ENCODE results near the gene TGFBRAP1. TPM values are rescaled to one million over a fixed set of nuclear protein-coding genes. Genes with fewer than 3 reads are reported as not detected.
"Not testable (repeated sequence)": the region's sequence is repeated elsewhere in the genome, so short reads cannot be mapped to it uniquely, and the experiment has no call there.

TGFBRAP1 gene
- polyA plus RNA-seq, 4 donors, result 14.7 to 17.3 (median 16.0) TPM

DNA sequence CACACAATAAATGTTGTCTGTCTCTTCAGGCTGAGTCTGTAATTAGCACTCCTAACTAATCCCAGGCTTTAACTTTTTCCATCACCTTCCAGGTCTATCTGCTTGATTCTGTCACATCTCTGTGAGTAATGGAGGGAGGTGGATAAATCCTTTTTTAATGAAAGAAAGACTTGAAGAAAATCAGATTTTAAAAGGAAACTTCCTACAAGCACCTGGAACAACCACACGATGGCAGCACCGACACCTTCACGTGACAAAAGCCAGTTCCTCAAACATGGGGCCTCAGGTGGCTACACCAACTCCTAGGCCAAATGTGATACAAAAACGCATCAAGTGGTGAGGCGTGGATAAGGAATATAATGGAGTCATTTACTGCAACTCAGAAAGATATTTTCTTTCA is 41.8 kb downstream of the TGFBRAP1 start:
- no peak for DNase-seq (ENCODE audit: low read depth in 4 of 4, low spot score in 2 of 4)

DNA sequence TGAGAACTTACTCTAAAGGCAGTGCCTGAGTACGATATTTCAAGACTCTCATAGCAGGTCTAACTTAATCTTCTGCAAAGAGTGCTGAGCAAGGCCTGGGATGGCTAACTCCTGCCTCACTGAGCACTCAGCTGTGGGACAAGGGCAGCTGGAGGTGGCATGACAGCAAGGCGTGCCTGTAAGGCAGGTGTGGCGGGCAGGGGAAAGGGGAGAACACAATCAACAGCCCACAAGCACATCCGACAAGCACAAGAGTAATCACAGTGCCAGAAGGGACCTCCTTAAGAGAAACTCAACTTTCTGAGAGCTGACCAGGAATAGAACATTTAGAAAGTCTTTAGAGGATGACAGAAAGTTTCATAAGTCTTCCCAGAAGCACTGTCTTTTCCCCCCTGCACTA is 46.0 kb downstream of the TGFBRAP1 start:
- no peak for DNase-seq (ENCODE audit: low read depth in 4 of 4, low spot score in 2 of 4)

DNA sequence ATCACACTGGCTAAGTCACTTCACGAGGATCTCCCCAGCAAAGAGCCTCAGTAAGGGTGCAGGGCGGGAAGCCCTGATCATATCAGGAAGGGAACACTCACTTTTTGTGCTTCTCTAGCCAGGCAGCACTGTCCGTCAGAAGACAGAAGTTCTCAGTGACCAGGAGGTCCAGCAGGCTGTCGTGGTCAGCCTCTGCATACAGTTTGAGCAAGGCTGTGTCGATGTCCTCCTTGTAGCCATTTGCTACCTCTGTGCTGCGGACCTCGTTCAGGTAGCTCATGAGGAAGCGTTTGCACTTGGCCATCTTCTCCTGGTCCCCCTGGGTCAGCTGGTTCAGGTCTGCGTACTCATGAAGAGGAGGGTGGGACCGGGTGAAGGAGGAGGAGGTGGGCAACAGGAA is 49.3 kb downstream of the TGFBRAP1 start:
- no peak for DNase-seq (ENCODE audit: low read depth in 4 of 4, low spot score in 2 of 4)

DNA sequence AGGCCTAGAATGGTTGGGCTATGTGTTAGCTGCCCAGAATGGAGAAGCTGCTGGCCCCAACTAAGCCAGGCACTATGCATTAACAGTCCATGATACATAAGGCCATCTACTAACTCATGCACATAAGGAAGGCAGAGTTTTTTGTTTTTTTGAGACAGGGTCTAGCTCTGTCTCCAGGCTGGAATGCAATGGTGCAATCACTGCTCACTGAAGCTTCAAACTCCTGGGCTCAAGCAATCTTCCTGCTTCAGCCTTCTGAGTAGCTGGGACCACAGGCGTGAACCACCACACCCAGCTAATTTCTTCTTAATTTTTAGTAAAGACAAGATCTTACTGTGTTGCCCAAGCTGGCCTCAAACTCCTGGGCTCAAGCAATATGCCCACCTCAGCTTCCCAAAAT is 50.4 kb downstream of the TGFBRAP1 start:
- no peak for DNase-seq (ENCODE audit: low read depth in 4 of 4, low spot score in 2 of 4)

DNA sequence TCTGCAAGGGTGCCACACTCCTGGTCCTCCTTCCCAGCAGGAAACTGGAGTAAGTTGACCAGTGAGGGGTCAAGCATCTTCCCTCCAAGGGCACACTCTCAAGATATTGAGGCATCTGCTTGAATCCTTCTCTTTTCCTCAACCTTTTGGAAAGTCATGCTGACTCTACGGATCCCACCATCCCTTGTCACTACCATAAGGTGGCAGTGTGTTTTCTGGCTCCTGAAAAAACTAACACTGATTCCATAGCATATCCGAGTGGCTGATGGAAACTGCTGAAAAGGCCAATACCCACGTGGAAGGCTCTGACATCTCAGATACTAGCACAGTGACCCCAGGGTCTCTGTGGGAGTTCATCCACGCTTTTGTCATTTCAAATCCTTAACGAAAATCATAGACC is 50.9 kb downstream of the TGFBRAP1 start:
- DNase-seq (ENCODE audit: low read depth in 4 of 4, low spot score in 2 of 4), result no peak

DNA sequence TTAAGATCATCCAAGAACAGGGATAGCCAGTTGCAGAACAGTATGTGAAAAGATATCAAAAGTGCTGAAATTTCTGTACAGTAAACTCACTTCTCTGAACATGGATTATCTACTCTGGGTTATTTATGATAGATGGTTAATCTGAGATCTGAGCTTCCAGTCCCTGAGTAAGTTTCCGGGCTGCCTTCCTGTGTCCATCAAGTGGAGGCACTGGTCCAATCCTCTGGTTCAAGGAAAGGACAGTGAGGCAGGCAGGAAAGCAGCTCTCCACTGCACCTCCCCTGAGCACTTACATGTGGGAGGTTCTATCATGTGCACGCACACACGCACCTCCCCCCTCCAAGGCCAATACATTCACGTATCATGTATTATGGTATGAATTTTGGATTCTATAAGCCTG is 55.5 kb downstream of the TGFBRAP1 start:
- no peak for DNase-seq (ENCODE audit: low read depth in 4 of 4, low spot score in 2 of 4)

DNA sequence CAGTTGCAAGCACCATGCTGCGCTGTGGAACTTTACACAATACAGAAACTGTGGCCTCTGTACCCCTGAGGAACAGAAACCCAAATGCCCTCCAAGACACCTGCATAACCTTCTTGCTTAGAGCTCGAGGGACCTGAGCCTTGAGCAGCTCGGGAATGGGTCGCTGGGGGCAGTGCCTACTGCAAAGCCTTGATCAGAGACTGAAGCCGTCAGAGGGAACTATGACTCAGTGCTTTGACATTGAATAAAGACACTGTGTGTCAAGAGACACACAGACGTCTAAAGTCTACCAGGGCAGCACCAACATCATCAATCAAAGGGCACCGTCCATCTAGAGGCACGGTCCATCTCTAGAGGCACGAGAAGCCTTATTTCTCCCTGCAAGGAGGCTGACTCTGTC is 57.4 kb downstream of the TGFBRAP1 start:
- no peak for DNase-seq (ENCODE audit: low read depth in 4 of 4, low spot score in 2 of 4)

DNA sequence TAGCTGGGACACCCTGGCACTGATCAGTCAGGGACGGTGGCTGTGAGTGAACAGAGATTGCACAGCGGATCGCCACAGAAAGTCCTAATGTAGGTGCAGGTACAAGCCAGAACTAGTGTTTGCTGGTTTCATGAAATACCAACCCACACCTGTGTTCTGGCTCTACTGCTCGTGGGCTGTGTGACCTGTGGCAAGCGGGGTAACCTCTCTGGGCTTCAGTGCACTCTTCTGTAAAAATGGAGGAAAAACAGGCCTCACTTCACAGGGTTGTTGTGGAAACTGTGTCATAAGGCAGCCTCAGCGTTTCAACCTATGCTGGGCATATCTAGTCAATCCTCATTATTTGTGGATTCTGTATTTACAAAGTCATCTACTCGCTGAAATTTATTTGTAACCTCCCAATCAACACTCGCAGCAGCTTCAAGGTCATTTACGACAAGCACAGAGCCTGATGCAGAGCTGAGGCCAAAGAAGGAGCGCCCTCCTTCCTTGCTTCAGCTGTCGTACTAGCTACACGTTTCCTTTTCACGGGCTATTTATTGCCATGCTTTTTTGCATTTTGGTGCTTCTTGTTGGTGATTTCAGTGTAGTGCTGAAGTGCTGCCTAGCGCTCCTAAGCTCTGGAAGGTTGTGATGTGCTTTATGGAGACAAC is 58.0 kb downstream of the TGFBRAP1 start:
- DNase-seq (ENCODE audit: low read depth in 4 of 4, low spot score in 2 of 4), result no peak

DNA sequence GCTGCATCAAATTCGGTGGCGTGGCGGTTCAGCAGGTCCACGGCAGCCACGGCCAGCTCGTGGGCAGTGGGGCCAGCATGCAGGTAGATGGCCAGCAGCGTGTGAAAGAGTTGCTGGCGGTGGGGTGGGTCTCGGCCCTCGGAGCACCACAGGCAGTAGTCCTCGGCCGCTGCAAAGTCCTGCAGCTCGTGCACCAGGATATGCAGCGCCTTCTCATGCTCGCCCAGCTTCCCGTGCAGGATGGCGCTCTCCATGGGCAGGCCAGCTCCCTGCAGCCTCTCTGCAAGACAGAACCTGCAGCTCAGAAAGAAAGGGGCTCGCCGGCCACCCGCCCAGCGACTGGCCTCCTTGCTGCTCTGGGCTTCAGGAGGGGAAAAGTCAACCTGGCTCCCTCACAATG is 60.1 kb downstream of the TGFBRAP1 start:
- no peak for DNase-seq (ENCODE audit: low read depth in 4 of 4, low spot score in 2 of 4)

DNA sequence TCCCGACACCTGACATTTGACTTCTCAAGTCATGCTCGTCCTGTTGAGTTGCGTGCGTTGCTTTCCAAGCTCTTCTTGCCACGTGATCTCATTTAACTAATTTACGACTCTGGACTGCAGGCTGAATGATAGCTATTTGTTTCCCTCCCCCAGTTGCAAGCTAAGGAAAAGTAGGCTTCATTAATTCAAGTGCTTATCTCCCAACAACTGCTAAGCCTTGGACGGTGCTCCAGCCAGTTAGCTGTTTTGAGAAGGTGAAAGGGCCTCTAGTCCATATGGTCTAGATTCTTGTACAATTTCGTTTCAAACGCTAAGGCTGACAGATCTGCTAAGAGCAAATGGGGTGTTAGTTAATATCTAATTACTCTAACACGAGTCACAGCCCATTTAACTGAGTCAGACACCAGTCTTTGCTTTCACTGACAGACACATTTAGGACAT is 66.9 kb downstream of the TGFBRAP1 start:
- peak; percentile 16 to 56 (median 43) for DNase-seq (ENCODE audit: low read depth in 4 of 4, low spot score in 2 of 4)

DNA sequence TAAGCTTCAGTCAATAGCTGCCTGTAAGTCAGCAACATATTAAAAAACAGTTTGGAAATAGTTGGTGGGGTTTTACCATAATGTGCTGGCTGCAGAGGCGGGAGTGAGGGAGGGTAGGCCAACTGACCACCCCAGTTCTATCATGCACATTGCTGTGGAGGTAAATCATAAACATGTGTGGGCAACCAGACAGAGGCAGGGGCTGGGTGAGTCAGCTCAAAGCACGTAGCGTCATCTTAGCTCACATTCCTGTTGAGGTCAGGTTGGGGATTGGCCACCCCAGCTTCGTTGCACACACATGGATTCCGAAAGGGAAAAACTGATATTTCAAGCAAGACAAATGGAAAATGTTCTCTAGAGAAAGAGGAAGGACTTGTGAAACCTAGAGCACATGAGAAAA is 68.5 kb downstream of the TGFBRAP1 start:
- DNase-seq (ENCODE audit: low read depth in 4 of 4, low spot score in 2 of 4), result no peak

DNA sequence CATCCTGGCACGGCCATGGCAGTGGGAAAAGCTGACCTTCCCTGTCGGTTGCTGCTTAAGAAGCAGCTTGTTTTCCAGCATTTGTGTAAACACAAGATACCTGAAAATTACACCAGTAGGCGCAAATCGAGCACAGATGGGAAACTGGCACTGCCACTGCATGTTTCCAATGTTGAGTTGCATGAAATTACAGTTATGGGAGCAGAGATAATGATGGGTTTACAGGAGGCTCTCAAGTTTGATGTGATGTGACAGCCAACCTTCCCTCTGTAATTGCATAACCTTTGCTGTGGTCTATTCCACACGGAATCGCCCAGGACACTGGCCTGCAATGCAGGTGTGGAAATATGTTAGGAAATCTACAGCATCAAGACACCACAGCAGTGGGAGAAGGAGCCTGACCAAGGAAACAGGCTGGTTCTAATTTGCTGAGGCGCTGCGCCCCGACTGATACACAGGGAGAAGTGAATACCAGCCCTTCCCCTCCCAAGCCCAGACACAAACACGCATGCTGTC is 70.6 kb downstream of the TGFBRAP1 start:
- DNase-seq (ENCODE audit: low read depth in 4 of 4, low spot score in 2 of 4), result no peak

DNA sequence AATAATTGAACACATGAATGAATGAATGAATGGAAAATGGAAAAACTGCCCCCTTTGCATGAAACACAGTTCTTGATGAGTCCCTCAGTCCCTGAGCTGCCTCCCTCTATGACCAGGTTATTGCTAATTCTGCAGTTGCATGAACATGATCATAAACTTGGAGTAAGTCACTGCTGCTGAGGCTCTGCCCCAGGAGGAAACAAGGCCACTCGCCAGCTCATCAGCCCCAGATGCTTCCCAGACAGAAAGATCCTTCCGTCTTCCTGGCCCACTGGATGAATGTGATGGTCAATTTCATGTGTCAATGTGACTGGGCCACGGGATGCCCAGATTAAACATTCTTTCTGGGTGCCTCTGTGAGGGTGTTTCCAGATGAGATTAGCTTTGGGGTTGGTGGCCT is 71.6 kb downstream of the TGFBRAP1 start:
- no peak for DNase-seq (ENCODE audit: low read depth in 4 of 4, low spot score in 2 of 4)

DNA sequence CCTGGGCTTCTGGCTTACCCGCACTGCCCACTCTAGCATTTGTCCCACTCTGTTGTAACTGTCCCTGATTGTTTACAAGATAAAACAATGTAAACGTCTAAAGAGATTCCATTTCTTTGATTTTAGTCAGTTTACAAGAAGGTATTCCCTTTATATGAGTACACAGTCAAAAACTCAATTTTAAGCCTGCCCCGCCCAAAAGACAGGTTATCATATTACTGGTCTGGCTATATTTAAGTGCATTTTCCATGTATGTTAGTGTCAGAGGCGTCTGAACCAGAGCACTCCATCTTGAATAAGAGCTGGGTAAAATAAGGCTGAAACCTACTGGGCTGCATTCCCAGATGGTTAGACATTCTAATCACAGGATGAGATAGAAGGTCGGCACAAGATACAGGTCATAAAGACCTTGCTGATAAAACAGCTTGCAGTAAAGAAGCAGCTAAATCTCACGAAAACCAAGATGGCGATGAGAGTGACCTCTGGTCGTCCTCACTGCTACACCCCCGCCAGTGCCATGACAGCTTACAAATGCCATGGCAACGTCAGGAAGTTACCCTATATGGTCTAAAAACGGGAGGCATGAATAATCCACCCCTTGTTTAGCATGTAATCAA is 73.0 kb downstream of the TGFBRAP1 start:
- DNase-seq (ENCODE audit: low read depth in 4 of 4, low spot score in 2 of 4), result no peak

DNA sequence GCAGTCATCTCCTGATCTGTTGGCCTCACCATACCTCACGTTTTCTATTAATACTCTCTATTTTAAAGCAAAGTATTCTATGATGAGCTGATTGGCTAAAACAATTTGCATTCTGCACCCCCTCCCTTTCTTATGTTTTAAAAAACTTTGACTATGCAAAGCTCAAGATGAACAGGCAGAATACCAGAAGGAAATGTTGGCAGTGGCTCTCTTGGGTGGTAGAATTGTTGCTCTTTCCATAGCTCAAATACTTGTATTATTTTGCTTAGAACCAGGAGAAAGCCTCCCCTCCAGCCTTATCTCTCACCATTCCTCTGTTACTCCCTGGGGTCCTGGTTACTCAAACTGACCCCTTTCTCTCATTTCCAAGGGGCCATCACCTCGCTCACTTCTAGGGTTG is 73.6 kb downstream of the TGFBRAP1 start:
- no peak for DNase-seq (ENCODE audit: low read depth in 4 of 4, low spot score in 2 of 4)

DNA sequence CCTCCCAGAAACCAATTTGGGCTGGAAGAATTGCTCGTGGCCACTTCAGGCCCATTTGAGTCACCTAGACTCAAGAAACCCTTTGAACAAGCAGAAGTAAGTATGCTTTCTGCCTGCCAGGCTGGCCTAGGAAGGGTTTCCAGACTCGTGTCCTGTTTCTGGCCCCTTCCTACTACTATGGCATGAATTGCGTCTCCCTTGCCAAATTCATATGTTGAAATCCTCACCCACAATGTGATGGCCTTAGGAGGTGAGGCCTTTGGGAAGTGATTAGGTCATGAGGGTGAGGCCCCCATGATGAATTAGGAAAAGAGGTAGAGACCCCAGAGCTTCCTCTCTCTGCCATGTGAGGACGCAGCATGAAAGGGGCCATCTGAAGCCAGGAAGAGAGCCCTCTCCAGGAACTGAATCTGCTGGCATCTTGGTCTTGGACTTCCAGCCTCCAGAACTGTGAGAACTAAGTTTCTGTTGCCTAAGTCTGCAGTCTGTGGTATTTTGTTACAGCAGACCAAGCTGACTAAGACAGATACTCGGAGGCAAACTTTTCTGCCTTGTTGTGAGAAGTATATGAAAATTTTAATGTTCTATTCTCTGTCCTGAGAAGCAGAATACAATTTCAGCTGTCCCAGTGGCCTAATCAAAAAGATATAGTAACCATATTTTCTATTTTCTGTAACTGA is 74.9 kb downstream of the TGFBRAP1 start:
- no peak for DNase-seq (ENCODE audit: low read depth in 4 of 4, low spot score in 2 of 4)

DNA sequence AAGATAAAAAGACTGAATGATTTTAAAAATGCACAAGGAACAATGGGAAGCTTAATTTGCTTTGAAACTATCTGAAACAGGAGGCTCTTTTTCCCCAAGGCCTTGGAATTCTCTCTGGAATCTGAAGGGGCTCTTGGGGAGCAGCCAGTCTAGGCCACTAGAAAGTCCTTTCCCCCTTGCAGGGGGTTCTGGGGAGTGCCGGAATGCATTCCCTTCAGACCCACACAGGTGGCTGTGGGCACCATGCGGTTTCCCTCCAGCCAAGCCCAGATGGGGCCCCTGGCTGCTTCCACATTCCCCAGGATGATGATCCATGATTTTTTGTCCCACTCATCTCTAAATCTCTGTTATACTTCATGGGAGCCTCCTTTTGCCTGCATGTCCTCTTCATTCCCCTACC is 77.3 kb downstream of the TGFBRAP1 start:
- DNase-seq (ENCODE audit: low read depth in 4 of 4, low spot score in 2 of 4), result no peak

DNA sequence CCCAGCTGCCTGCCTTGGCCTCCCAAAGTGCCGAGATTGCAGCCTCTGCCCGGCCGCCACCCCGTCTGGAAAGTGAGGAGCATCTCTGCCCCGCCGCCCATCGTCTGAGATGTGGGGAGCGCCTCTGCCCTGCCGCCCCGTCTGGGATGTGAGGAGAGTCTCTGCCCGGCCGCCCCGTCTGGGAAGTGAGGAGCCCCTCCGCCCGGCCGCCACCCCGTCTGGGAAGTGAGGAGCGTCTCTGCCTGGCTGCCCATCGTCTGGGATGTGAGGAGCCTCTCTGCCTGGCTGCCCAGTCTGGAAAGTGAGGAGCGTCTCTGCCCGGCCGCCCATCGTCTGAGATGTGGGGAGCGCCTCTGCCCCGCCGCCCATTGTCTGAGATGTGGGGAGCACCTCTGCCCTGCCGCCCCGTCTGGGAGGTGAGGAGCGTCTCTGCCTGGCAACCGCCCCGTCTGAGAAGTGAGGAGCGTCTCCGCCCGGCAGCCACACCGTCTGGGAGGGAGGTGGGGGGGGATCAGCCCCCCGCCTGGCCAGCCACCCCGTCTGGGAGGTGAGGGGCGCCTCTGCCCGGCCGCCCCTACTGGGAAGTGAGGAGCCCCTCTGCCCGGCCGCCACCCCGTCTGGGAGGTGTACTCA is 78.4 kb downstream of the TGFBRAP1 start:
- not testable (repeated sequence) for DNase-seq (ENCODE audit: low read depth in 4 of 4, low spot score in 2 of 4)

DNA sequence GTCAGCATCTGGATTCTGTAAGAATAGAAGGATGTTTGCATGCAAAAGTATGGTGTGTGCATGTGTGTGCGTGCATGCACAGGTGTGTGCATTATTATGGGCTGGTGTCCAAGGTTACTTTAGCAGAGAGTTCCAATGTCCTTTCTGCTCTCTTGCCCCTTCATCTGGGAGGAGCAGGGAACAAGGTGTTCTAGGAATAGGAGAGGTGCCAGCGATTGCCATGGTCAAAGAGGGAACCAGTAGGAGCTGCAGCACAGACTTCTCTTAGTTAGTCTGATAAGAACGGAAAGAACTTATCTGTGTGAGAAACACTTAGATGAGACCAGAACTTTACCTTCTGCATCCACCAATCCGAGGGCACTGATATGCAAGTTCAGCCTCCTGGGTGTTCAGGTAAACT is 79.6 kb downstream of the TGFBRAP1 start:
- no peak for DNase-seq (ENCODE audit: low read depth in 4 of 4, low spot score in 2 of 4)

DNA sequence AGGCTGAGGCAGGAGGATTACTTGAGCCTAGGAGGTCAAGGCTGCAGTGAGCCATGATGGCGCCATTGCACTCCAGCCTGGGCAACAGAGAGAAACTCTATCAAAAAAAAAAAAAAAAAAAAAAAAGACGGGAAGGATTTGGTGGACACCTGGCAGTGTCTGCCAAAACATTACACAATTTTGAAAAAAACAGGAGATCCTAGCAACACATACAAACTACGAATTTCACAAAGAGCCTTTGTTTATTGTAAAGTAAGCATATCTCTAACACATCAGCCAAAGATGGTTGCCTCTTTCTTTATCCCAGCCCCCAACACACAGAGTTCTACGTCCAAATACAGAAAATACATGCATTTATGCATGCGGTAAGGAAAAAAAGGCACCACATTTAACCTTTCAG is 80.4 kb downstream of the TGFBRAP1 start:
- DNase-seq (ENCODE audit: low read depth in 4 of 4, low spot score in 2 of 4), result no peak

DNA sequence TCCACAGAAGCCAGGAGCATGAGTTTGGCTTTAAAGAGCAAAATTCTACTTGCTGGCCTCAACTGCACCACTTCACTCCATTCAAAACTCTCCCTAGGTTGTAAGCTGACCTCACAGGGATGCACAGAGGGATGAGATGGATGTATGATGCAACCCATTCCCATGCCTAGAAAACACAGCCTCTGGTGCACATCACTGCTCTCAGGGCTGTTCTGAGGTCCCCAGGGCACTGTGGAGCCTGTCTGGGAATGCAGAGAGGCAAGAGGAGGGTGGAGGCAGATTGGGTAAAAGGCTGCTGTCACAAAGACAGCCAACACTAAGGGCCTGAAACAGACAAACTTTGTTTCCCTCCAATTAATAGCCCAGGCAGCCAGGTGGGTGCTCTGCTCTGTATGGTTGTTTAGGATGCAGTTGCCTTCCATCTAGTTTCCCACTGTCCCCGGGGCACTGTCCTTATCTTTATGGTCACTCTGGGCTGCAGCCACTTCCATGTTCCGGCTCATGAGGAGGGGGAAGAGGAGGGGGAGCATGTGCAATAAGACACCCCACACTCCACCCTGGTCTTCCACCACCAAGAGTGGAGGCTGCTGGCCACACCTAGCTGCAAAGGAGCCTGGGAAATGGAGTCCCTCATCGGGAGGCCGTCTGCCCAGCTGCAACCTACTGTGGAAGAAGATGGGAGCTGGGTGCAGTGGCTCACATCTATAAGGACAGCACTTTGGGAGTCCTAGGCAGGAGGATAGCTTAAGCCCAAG is 81.0 kb downstream of the TGFBRAP1 start:
- DNase-seq (ENCODE audit: low read depth in 4 of 4, low spot score in 2 of 4), result no peak
